Colon (tissue), 2 donors: ENCODE data around the gene MYADML2.
"Not testable (repeated sequence)": the region's sequence is repeated elsewhere in the genome, so short reads cannot be mapped to it uniquely, and the experiment has no call there.

Source experiments
- FAIRE-seq: peaks from 2 replicates; lab custom pipeline; 2012; peaks lifted over from hg19 to GRCh38; lab: Jason Lieb, UNC
- donor health status: control.
- donor health status: control.

Gene MYADML2

DNA sequence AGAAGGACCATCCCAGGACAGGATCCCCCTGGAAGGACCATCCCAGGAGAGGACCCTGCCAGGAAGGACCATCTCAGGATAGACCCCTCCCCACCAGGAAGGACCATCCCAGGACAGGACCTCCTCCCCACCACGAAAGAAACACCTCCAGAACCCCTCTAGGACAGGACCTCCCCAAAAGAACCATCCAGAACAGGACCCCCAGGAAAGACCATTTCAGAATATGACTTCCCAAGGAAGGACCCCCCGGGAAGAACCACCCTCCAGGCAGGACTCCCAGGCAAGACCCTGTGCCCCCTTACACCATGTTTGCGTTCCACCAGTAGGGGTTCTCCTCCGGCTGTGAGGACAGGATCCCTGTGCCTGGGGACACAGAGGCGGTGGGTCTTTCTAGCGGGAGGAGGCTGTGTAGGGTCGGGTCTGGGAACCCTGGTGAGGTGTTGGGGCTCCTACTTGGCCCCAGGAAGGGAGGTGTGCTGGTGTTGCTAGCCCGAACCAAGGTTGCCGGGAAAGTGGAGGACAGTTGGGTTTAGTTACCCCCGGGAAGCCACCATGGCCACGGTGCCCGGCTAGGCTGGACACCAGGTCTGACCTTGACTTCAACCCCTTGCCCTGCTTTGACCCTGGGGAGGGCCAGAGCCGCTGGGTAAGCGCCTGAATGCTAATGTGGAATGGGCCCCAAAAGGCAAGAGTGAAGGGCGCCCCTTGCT, 11.8 kb upstream of the MYADML2 start:
- FAIRE-seq = no peak

DNA sequence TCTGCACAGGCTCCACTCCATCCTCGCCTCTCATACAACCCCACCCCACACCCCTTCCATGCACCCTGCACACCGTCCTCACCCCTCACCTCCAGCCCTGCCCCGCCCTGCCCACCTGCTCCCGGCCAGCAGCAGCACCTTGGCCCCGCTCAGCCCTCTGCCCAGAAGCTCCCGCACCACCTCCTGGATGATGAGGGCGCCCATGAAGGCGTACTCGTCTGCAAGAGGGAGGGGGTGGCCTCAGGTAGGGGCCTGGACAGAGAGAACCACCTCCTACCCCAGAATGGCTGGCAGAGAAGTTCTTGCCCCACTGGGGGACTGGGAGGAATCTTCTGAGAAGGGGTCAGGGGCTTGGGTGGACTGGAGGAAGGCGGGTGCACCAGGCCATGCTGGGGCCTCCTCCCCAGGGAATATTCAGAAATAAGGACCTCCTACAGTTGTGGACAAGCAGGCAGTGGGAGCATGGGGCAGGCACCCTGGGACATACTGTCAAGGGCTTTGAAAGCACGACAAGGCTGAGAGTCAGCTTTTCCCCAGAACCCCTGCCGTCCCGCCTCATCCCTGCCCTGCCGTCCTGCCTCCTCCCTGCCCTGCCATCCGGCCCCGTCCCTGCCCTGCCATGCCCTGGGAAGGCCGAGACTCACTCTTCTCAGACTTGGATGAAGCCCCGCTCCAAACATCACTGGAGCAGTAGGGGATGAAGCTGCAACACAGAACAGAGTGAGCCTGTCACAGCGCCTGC, 10.8 kb upstream of the MYADML2 start:
- FAIRE-seq = no peak

DNA sequence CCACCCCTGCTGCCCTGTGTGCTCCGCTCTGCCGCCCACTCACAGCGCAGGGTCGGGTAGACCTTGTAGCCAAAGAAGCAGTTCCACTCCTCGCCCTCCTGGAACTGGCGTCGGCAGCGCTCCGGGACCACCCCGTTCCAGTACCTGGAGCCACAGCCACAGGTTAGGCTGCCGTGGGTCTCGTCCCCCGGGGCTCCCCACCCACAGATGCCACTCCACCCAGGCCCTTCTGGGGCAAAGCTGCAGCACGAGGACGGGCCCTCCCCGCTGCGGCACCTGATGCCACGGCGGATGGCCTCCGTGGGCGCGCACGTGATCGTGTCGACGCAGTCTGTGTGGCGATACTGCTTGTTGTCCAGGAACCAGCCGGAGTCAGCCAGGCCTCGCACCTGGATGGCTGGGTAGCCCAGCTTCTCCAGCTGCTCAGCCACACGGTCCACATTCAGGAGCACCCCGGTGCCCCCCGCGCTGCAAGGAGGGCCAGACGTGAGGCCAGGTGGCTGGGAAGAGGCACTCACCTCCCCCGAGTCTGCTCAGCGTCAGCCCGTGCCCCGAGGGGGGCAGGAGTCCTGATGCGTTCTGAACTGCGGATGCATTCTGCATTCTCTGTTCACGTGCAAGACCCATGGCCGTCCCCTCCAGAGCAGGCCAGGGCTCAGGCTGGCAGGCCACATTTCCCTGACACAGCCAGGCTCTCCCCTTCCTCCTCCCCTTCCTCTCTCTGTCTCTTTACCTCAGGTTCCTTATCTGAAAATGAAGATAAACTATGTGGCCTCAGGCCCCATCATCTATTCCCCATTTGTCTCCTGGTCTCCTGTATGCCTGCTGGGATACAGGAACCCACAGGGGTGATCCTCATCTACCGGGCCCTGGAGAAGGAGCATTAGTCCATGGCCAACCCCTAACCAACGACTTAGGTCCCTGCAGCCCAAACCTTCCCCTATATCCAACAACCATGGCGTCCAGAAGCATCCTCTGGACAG, 9.9 kb upstream of the MYADML2 start:
- FAIRE-seq = no peak

DNA sequence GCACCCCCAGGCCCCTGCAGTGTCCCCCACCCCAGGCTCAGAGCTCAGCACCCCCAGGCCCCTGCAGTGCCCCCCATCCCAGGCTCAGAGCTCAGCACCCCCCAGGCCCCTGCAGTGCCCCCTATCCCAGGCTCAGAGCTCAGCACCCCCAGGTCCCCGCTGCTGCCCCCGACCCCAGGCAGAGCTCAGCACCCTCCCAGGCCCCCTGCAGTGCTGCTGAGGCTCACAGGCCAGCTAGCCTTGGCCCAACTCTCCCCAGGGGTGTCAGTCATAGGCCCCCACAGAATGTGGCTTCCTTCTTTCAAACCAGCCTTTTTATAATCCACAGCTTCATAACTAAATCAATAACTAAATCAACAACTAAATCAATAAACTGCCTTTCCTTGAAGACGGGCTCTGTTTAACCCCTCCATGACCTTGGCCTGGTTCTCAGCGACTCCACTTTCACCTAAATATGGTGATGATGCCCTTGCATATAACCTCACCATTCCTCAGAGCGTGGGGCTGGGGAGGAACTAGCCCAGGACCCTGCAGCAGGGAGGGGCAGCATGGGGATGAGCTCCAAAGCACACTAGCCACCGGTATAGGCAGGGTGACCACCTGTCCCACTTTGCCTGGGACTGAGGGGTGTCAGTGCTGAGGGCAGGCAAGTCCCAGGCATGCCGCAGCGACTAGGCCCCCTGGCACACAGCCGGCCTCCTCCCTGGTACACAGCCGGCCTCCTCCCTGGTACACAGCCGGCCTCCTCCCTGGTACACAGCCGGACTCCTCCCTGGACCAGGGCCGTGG, 8.9 kb upstream of the MYADML2 start:
- FAIRE-seq = no peak

DNA sequence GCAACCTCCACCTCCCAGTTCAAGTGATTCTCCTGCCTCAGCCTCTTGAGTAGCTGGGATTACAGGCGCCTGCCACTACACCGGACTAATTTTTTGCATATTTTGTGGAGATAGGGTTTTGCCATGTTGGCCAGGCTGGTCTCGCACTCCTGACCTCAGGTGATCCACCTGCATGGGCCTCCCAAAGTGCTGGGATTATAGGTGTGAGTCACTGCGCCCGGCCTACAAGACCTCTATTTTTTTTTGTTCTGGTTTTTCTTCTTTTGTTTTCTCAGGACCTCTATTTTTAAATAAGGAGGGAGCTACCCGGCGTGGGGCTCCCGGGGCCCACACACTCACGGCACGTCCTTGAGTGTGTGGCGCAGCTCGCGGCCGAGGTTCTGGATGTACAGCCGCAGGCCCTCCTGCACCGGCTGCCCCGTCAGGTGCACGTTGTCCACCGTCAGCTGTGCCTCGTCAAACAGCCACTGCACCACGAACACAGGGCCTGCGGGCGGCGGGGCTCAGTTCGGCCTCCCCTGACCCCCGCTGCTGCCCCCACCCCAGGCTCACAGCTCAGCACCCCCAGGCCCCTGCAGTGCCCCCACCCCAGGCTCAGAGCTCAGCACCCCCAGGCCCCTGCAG, 8.1 kb upstream of the MYADML2 start:
- no peak for FAIRE-seq

DNA sequence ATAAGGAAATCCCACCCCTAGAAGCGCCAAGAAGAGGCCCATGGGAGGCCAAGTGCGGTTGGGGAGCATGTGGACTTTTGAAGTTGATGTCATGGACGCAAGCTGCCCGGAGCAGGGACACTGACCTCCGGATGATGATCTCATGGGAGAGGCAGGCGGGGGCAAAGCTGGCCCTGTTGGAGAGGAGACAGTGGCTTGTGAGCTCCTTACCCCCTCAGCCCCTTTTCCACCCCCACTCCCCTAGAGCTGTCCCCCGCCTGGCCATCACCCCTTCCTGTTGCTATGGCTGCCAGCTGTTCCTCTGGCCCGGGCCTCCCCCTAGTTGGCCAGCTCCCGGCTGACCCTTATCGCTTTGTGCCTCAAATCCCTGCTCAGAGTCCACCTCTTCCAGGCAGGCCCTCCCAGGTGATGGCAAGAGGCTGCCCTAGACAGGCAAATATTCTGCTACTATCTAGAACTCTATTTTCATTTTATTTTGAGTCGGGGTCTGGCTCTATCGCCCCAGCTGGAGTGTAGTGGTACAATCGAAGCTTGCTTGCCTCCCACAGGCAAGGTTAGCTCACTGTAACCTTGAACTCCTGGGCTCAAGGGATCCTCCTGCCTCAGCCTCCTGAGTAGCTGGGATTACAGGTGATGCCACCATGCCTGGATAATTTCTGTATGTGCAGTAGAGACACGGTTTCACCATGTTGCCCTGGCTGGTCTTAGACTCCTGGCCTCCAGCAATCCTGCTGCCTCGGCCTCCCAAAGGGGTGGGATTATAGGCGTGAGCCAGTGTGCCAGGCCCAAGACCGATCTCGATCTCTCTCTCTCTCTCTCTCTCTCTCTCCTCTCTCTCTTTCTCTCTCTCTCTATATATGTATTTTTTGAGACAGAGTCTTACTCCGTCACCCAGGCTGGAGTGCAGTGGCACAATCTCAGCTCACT, 7.4 kb upstream of the MYADML2 start:
- FAIRE-seq = no peak

DNA sequence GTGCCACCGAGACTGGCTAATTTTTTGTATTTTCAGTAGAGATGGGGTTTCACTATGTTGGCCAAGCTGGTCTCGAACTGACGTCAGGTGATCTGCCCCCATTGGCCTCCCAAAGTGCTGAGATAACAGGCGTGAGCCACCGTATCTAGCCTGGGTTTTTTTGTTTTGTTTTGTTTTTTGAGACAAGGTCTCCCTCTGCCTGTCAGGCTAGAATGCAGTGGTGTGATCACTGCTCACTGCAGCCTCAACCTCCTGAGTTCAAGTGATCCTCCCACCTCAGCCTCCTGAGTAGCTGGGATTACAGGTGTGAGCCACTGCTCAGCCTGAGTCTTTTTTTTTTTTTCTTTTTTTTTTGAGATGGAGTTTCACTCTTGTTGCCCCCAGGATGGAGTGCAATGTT, 6.4 kb upstream of the MYADML2 start:
- FAIRE-seq = not testable (repeated sequence)

DNA sequence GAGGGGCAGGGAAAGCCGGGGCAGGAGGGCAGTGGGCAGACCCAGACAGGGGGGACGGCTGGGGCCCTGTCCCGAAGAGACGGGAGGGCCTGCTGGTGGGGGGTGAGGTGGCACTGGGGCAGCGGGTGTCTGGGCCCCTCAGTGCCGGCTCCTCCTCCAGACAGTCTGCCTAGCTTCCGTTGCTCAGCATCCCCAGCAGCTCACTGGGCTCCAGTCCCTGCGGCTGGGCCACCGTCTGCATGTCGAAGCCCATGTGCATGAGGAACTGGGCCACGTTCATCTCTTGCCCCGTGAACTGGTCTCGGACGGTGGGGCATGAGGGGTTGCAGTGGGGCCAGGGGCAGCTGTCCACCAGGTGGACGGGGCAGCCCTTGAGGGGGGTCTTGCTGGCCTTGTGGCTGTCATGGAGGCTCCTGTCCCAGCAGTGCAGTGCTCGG, 5.8 kb upstream of the MYADML2 start:
- FAIRE-seq = no peak

DNA sequence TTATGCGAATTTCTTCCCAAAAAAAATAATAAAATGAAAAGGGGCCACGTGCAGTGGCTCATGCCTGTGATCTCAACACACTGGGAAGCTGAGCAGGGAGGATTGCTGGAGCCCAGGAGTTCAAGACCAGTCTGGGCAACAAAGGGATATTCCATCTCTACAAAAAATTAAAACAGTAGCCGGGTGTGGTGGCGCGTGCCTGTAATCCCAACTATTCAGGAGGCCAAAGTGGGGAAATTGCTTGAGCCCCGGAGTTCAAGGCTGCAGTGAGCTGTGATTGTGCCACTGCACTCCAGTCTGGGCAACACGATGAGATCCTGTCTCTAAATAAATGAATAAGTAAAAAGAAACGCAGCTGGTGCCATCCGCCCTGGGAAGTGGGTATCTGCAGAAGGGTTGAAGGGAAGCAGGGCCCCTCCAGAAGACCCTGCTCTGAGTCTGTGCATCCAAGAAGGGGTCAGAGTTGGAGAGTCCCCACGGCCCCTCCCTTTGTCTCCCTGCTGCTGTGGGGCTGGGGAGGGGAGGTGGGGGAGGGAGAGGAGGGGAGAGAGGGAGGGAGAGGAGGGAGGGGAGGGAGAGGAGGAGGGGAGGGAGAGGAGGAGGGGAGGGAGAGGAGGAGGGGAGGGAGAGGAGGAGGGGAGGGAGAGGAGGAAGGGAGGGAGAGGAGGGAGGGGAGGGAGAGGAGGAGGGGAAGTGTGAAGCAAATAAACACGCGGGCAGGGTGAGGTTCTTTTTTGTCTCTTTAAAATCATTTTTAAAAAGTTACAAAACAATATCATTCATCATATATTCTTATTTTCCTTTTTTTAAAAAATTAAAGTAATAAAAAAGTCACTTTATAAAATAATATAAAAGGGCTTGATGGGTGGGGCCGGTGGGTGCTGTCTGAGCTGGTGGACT, 5.0 kb upstream of the MYADML2 start:
- no peak for FAIRE-seq

DNA sequence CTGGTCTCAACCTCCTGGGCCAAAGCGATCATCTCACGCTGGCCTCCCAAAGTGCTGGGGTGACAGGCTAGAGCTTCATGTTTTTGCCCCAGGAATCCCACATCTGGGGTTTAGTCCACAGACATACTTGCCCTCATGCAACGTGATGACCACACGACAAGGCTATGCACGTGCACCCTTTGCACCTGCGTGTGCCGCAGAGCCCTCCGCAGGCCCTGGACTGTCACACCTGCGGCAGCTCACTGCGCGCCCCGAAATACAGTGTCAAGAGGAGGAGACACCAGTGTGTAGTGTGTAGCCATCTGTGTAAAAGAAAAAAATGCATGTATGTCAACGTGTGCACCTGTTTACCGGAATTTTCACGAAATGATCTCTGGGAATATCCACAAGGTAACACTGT, 3.5 kb upstream of the MYADML2 start:
- no peak for FAIRE-seq

DNA sequence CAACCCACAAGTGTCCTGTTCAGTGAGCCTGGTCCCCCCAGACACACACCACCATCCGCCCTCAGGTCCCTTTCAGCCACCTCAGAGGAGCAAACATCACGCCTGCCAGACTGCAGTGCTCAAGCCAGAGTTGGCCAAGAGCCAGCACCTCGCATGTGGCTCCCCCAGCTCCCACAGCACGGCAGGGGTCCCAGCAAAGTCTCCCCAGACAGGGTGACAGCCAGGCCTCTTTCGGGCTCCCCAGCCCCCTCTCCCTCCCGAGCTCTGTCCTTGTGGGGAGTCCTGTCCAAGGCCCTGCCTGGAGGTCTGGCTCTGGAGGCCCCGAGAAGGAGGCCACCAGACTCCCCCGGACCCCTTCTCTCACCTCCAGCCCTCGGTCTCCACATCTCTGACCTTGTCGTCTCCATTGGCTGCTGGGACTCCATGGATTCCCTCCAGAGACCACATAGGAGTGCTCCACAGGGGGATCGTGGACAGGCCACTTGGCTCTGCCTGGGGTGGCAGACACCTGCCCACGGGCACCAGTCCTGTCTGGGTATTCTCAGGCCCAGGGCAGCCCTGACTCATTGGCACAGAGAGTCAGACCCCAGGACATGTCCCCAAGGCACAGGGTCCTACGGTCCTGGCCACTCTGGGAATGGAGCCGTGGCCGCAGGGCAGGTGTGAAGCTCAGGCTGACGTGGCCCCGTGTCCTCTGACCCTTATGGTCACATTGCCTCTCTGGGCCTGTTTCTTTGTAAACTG, 1.8 kb upstream of the MYADML2 start:
- no peak for FAIRE-seq

DNA sequence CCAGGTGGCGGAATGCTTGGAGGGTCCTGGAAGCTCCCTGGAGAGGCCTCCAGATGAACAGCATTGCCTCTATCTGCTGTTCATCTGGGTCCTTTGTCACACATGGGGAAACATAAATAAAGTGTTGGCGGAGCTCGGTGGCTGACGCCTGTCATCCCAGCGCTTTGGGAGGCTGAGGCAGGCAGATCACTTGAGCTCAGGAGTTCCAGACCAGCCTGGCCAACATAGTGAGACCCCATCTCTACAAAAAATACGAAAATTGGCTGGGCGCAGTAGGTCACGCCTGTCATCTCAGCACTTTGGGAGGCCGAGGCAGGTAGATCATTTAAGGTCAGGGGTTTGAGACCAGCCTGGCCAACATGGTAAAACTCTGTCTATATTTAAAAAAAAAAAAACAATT, 2.2 kb downstream of the MYADML2 start:
- FAIRE-seq = no peak

DNA sequence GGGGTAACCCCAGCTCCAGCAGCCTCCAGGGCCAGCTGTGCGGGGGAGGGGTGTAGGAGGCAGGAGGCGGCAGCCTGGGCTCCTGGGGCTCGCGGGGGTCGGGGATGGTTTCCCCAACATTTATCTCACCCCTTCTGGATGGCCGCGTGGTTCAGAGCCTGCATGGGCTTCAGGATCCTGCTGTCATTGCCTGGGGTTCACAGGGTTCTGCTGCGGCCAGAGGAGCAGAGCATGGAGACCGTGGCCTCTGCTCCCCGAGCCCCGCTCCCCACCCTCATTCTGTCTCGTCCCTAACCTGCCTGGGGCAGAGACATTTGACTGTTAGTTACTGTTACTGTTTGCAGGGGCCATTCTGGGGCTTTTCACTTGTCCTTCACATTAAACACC, 4.9 kb downstream of the MYADML2 start:
- no peak for FAIRE-seq

DNA sequence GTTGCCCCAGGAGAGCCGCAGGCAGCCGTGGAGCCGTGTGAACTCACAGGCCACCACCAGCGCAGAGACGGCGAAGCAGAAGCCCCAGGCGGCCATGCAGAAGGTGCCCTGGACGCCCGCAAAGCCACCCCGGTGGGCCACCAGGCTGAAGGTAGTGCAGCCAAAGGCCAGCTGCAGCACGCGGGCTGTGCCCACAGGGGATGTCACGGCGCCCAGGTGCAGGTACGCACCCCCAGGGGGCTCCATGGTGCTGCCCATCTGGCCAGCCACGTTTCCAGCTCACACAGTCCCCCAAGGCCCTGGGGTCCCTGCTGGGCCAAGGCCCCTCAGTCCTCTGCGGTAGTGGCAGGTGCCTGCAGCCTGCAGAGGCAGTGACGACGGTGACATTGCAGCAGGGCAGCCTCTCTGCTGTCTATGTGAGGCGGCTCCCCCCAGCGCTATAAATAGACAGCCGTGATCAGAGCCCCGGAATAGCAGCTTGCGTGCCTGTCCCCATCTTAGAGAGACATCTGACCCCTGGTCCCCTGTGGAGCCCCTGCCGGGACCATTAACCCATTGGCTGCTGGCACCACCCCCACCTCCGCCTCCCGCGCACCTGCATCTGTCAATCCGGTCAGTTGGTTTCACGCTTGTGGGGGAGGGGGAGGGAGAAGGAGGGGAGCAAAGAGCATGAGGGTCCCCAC, 5.4 kb downstream of the MYADML2 start:
- FAIRE-seq = no peak

DNA sequence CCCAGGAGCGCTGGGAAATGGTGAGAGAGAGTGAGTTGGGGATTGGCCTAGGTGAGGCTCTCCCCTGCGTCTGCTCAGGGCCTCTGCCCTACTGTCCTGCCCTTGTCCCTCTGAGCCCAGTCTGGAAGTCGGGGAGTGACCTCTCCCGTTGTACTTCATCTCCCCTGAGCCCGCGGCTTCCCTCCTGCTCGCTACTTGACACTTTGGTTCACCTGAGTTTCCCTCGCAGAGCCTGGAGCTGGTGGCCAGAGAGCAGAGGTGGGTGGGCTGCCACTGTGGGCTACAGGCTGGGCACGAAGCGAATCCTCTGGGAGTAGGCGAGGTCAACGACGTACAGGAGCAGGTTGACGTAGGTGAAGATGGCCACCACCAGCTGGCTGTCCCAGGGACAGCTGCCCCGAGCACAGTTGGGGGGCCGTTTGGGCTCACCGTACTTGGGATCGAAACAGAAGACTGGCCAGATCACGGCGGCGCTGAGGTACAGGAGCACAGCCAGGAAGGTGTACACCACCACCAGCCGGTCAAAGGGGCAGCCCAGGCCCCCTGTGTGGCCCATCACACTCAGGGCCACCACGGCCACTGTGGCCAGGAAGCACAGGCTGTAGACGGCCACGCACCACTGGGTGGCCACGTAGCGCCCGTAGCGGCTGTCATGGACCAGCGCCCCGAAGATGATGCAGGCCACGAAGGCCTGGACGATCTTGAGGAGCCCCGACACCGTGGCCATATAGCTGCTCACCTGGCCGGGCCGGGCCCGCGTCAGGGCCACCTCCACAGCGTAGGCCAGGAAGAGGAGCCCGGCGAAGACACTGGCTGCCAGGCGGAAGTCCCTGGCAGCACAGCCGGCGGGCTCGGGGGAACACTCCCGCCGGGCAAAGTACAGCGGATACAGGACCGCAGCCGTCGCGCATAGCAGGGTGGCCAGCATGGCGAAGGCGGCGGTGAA, 6.2 kb downstream of the MYADML2 start:
- no peak for FAIRE-seq

DNA sequence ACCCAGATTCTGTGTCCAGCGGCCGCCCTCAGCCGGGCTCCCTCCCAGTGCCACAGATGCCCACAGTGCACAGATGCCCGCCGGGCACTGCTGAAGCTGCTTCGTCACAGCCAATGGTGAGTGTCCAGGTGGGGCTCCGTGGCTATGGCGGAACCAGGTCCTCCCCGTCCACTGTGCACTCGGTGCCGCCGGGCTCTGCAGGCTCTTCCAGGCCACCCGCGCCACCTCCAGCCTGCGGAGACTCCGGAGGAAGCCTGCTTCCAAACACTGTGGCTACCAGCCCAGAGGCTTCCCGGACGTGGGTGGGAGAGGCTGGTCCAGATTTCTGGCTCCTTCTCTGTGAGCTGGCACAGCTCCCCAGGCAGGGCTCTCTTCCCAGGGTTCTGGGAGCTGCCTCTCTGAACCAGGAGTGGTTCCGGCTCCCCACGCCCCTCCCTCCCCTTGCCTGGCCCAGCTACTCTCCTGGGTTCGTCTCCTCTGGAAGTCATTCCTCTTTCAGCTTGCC, 7.1 kb downstream of the MYADML2 start:
- FAIRE-seq = no peak
